ENCODE results near the gene FLRT2.

The FLRT2 gene

DNA sequence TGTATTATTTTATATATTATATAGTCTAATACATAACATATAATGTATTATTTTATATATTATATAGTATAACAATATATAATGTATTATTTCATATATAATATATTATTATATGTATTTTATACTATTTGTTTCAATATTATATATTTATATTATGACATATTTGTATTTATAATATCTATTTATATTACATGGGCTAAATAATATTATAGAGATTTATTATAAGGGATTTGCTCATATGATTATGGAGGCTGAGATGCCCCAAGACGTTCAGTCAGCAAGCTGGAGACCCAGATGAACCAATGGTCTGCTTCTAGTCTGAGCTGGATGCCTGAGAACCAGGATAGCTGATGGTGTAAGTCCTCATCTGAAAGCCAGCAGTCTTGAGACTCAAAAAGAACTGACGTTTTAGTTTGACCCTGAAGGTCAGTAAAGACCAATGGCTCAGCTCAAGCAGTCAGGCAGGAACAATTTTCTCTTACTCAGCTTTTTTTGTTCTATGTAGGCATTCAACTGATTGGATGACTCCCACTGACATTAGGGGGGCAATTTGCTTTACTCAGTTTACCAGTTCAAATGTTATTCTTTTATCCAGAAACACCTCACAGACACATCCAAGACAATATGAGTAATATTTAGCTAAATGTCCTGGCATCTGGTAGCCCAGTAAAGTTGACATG, 130.4 kb downstream of the FLRT2 start:
- DNase-seq (ENCODE audit: low spot score): no peak

DNA sequence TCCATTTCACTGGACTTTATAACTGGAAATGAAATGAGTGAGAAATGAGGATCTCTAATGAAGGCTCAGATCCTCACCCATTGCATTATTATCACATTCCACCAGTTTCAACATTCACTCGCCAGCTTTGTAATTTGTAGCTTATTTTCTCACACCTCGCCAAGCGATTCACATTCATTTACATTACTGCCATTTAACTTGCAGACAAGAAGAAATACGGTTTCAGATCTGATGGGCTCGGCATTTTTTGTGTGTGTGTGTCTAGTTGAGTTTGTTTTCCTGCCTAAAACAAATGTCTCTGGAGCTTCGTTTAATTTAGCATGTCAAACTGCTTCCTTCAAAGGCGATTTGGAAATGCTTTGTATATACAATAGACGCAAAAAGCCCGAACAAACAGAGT, 132.2 kb downstream of the FLRT2 start:
- no peak for DNase-seq (ENCODE audit: low spot score)

DNA sequence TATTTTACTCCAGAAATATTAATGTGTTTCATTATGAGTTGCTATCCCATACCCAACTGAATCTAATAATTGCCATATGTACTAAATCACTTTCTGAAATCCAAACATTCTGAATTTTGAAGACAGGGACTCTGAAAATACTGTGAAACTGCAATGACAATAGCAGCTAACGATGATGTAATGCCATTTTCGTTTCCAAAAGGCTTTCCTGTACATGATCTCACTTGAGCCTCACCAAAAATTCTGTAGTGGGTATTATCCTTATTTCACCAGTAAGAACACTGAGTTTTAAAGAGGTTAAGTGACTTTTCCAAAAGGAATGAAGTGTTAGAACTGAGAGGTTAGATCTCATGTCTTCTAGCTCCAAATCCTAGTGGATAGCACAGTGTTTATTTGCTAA, 133.3 kb downstream of the FLRT2 start:
- no peak for DNase-seq (ENCODE audit: low spot score)

DNA sequence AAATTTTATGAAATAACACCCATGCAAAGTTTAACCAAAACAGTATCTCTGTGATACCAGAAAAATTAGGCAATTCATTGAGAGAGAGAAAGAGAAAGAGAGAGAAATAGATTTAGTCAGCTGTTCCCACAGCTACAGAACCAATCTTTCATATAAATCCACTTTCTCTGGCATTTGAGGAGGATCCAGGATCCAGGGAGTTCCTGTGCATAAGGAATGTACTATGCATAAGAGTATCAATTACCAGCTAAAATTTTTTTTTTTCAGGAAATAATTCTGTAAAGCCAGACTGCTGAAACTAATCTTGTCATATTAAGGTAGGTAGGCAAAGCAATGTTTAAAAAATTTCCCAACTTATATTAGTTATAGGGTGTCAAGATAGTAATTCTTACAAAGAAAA, 133.7 kb downstream of the FLRT2 start:
- no peak for DNase-seq (ENCODE audit: low spot score)

DNA sequence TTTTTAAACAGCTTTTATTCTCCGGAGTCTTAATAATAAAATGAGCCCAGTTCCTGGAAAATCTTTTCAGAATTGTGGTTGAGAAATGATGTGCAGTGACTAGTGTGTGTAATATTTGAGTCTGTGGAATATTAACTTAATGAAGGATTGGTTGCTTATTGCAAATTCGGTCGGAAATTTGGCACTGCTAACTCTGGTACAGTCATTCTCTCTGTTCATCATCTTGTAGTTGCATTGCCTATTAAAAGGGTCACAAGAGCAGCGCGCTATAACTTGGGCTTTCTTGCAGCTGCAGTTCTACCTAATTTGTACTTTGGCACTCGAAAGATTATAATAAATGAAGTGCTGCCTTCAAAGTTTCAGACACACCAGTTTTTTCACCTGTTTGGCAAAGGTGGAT, 146.0 kb downstream of the FLRT2 start:
- DNase-seq (ENCODE audit: low spot score): no peak

DNA sequence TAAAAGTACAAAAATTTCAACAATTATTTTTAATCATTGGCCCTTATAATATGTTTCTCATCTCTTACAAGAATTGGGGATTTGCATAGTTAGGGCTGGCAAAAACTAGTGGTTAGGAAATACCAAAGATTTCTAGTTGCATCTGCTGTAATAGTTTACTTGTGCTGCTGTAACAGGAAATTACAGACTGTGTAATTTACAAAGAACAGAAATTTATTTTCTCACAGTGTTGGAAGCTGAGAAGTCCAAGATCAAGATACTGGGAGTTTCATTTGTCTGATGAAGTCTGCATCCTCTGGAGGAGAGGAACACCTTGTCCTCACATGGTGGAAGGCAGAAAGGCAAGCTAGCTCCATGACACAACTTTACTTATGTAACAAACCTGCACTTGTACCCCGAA, 157.0 kb downstream of the FLRT2 start:
- DNase-seq (ENCODE audit: low spot score): no peak

DNA sequence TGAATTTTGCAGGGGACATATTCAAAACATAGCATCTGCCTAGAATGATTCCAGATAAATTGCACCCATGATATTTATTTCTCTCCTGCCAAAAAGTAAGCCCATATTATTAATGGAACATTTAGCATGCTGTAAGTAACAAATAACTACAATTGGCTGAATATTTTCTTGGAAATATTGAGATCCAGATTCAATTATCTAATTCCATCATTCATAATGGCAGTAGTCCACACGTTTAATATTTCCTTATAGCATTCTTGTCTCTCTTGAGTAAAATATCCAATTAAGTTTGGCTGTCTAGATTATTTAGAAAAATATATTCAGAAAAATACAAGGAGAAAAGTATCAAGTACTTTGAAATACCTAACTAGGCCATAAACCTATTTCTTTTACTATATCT, 157.5 kb downstream of the FLRT2 start:
- DNase-seq (ENCODE audit: low spot score): no peak

DNA sequence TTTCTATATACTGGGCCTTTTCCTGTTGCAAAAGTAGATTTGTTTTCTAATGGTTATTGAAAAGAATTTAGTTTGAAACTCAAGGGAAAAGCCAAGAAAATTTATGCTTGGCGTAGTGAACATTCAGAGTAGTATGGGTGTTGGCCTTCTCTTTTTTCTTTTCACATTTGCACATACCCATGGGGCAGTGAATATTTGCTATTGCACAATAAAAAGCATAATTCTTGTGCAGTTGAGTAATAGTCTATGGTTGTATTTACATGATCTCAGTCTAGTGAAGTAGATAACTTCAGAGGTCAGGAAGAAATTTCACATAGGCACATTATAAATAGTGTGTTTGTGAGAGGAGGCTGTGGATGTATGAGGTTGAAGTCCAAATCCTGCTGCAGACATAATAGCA, 158.1 kb downstream of the FLRT2 start:
- no peak for DNase-seq (ENCODE audit: low spot score)

DNA sequence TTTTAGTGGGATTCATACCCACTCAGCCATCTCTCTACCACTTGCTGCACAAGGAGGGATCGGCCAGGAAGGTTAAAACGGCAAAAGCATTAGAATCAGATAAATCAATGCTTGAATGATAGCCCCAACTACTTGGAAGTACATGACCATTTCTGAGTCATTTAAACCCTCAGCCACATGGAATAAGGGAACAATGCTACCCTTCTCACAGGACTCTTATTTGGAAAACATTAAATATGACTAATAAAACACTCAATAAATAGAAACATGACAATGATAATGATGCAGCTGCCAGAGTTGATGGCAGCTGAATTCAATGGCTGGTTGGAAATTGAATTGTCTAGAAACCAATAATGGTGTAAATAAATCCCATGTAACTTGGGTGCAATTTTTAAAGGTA, 165.4 kb downstream of the FLRT2 start:
- DNase-seq (ENCODE audit: low spot score): no peak

DNA sequence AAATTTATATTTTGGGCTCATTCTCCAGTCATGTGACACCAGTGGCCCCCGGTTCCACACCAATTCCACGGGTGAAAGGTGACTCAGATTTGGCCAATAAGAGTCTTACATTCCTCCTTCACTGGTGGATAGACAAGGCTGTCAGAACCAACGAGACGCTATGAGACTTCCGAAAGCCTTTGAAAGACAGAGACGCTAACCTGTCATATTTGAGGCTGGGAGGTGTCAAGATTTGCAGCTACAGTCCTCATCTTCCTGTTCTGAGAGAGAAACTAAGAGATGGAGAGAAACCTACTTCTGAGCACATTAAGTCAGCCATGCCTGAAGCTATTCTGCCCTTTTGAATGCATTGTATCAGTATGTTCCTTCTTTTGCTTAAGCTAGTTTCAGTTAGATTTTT, 171.2 kb downstream of the FLRT2 start:
- no peak for DNase-seq (ENCODE audit: low spot score)

DNA sequence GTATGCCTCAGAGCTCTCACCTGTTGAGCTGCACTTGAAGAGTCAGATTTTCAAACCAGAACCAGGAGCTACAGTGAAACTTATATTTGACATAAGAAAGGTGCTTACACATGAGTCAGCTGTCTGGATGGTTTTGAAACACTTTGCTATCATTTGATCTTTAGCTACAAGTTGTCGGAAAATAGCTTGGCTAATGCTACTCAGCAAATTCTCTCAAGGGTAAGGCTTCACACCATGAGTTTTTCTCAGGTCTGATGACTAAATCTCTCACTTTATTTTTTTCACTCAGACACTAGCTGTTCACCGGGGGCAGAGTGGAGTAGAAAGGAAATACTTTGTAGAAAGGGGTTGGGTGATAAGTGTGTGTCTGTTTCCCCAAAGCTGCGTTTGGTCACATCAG, 171.8 kb downstream of the FLRT2 start:
- no peak for DNase-seq (ENCODE audit: low spot score)

DNA sequence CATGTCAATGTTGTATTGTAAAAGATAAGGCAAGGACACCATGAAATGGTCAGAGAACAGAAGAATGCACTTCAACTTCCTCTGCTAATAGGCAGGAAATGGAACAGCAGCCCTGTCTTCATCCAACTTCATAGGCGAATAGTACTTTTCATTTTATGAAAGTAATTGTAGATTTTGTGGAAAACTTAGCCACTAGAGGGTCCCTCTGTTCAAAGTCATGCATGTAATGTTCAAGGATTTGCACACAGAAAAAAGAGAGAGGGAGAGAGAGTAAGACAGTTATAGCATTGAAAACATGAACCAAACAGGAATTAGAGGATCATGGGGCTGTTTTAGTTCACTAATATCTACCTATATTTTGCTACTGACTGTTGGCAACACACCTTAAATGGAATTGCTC, 172.2 kb downstream of the FLRT2 start:
- DNase-seq (ENCODE audit: low spot score): no peak

DNA sequence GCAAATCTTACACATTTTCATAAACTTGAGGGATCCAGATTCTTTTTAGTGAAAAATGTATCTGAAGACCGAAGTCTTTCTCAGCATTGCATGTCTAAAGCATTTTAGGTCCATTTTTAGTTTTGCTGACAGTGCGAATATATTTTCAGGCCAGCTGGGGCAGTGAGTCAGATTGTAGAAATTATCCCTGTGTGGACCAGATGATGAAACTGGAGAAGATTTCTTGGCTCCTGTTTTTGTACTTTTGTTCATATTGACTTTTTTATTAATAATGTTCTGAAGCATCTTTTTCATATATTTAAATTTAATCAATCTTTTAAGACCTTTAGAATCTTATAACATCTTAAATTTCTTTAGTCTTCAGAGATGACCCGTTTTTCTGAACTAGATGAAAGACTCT, 173.1 kb downstream of the FLRT2 start:
- no peak for DNase-seq (ENCODE audit: low spot score)

Data from CD4-positive, alpha-beta T cell treated with Interleukin-6 at 100 ng/mL for 8 hours (primary cell).